Activated CD4-positive, alpha-beta T cell treated with anti-CD3 and anti-CD28 coated beads, Interleukin-2, amount 50 U/mL, for 24 hours (primary cell): Measurements from ENCODE around the gene TCP11.
"Not testable (repeated sequence)": the region's sequence is repeated elsewhere in the genome, so short reads cannot be mapped to it uniquely, and the experiment has no call there.

ENCODE experiments used
- DNase-seq, 2 donors: peaks; one replicate each; pipeline ENCODE4 v3.0.0-alpha.2; 2020; ENCODE audit warnings: low read depth in 1 of 2, low spot score in 1 of 2

Gene TCP11

DNA sequence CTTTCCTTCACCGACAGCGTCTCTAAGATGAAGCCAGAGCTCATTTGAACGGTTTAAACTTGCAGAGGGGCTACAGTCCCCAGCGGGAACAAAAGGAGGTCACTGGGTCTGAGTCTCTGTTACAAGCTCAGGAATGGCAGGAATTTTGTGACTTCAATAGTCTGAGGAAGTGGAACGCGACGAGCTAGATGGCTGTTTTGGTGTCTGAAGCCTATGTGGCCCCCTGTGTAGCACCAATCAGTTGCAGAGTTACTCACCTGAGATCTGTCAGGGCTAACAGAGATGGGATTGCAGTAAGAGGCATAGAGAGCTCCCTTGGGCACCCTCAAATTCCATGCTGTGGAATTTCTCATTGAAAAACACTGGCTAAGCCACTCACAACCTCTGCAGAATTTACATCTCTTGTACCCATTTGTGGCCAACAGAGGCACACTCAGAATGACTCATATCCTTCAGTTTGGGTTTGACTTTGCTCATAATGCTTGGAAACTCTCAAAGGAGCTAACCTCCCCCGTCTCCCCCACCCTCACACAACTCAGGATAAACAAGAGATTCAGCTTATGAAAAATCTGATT, 7.1 kb upstream of the TCP11 start:
- peak in 1 of 2 donors; percentile 12 for DNase-seq

GRCh38 chr6:35147486-35147885, 6.3 kb upstream of the TCP11 start:
- DNase-seq: no peak

GRCh38 chr6:35147026-35147425, 5.9 kb upstream of the TCP11 start:
- DNase-seq: no peak

- no peak for DNase-seq
These were observed 5.3 kb upstream of the TCP11 start for GRCh38 chr6:35146453-35146852.

DNA sequence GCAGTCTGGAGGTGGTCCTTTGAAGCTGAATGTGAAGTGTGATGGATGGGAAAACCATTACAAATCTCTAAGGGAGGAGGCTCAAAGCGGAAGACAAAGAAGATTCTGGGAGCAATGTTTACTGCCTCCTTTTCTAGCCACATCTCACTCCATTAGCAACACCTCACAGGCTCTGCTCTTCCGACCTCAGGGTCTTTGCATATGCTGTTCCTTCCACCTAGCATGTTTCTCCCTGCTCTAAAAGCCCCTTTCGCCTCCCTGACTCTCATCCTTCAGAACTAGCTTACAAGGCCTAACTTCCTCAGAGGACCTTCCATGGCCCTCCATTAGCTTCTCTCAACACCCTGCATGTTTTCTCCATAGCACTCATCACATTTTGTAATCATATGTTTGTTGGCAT, 4.6 kb upstream of the TCP11 start:
- no peak for DNase-seq

- no peak for DNase-seq
These were observed 1.7 kb upstream of the TCP11 start for GRCh38 chr6:35142588-35143569.

GRCh38 chr6:35140639-35141006, 516 bp downstream of the TCP11 start:
- DNase-seq: no peak

DNA sequence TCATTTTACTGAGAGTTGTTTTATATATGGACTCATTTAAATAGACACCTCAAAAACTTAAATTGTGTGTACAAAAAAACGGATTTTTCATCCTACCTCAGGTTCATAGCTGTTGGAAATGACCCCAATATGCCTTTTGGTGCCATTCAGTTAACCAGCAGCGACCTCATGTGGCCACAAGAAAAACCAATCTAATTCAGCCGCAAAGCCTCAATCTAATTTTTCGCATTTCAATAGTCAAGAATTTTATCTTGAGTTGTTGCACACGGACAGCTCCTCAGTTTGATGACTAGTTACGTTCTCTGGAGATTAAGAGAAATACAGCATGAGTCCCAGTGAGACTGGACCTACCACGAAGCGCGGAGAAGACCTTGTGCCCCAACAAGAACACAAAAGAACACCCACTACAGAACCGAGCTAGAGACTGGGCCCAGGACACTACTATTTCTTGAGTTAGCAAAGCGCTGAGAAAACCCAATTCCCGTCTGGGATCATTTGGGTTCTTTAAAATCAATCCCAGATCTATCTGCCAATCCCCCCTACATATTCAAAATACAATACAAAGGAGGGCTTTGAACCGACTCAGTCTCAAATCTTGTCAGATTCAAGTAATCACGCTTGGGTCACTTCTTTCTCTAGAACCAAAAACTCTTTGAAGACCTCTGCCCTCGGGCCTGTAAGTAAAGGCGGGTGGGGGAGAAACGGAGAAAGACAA, 1.1 kb downstream of the TCP11 start:
- peak in 1 of 2 donors; percentile 25 for DNase-seq

- DNase-seq: no peak
These were observed 1.7 kb downstream of the TCP11 start for GRCh38 chr6:35139470-35139869.

DNA sequence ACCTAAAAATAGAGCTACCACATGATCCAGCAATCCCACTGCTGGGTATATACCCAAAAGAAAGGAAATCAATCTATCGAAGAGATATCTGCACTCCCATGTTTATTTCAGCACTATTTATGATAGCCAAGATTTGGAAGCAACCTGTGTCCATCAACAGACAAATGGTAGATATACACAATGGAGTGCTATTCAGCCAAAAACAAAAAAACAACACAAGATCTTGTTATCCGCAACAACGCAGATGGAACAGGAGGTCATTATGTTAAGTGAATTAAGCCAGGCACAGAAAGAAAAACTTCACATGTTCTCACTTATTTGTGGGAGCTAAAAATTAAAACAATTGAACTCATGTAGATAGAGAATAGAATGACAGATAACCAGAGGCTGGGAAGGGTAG, 2.9 kb downstream of the TCP11 start:
- not testable (repeated sequence) for DNase-seq

GRCh38 chr6:35136185-35136584, 5.0 kb downstream of the TCP11 start:
- DNase-seq: no peak

DNA sequence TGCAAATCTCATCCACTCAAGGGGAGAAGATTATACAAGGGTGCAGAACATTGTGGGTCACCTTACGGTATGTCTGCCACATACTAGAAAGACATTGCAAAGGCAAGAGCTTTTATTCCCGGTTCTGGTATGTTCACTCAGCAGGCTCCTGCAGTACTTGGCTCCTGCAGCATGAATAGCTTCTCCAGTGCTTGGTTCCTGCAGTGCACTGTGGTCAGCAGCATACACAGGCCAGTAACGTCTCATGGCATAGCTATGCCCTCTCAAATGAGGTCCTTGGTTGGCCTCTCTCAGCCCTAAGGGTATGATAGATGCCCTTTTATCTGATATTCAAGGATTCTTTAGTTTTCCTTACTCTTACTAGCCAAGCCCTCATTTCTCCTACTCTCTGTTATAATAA, 12.6 kb downstream of the TCP11 start:
- no peak for DNase-seq

DNA sequence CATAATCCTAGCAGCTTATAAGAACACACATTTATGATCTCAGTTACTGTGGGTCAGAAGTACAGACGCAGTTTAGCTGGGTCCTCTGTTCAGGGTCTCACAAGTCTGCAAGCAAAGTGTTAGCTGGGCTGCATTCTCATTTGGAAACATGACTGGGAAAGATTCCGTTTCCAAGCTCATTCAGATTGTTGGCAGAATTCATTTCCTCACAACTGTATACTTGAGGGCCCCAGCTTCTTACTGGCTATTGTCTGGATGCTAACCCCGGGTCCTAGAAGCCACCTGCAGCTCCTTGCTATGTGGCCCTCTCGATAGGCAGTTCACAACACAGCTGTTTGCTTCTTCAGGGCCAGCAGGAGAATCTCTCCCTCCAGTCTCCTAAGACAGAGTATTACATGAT, 13.1 kb downstream of the TCP11 start:
- DNase-seq: no peak

- no peak for DNase-seq
These were observed 16.8 kb downstream of the TCP11 start for GRCh38 chr6:35124356-35124755.

DNA sequence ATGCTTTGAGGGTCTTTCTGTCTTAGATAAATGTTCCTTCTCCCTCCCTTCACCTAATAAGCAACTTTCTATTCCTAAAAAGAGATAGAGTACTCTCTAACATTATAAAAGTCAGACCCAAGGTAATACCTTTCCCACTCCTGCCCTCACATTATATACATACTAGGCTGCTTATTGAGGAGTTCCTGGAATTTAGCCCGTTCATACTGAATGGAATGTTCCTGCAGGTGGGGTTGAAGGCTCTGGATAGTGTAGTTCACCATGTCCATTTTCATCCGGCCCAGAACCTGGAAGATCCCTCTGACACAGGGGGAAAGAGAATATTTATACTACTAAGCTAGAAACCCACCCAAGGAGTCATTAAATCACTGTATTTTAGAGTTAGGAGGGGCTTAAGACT, 20.4 kb downstream of the TCP11 start:
- DNase-seq: no peak

DNA sequence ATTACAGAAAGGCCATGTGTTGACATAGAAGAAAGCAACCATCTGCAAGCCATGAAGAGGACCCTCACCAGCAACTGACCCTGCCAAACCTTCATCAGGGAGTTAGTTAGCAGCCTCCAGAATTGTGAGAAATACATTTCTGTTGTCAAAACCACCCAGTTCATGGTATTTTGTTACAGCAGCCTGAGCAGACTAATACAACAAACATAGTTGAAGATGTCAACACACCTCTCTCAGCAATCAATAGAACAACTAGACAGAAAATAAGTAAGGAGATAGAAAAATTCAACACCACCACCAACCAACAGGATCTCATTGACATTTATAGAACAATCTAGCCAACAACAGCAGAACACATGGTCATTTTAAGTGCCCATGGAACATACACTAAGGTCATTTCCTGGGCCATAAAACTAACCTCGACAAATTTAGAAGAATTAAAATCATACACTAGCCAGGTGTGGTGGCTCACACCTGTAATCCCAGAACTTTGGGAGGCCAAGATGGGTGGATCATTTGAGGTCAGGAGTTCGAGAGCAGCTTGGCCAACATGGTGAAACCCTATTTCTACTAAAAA, 32.7 kb downstream of the TCP11 start:
- DNase-seq: no peak

DNA sequence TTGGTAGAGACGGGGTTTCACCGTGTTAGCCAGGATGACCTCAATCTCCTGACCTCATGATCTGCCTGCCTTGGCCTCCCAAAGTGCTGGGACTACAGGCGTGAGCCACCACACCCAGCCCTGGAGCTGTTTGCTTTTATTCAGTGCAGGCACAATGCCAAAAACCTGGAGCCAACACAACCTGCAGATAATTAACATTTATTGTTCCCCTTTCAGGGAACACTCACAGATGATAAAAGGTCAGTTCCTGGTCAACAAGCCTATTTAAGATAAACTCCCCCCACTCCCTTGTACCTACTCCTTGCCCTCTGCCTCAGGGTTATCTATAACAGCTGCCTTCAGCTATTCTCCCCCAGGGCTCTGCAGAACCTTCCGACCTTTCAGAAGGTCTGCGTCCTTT, 33.4 kb downstream of the TCP11 start:
- not testable (repeated sequence) for DNase-seq

- DNase-seq: not testable (repeated sequence)
These were observed 33.9 kb downstream of the TCP11 start for GRCh38 chr6:35107208-35107607.

- DNase-seq: not testable (repeated sequence)
These were observed 35.1 kb downstream of the TCP11 start for GRCh38 chr6:35106061-35106460.

GRCh38 chr6:35105078-35105477, 36.1 kb downstream of the TCP11 start:
- DNase-seq: no peak

GRCh38 chr6:35099116-35099515, 42.0 kb downstream of the TCP11 start:
- DNase-seq: no peak
